ENCODE results near the gene TIE1. TPM values are rescaled to one million over a fixed set of nuclear protein-coding genes. Genes with fewer than 3 reads are reported as not detected.

TIE1 gene
- total RNA-seq, 1 experiment from 2014 or later = not detected

- Histone ChIP-seq H3K27me3 (replicated peaks; ENCODE audit: control insufficient read depth, insufficient read depth, low read length) (no peaks in the 10 kb centered on the region), H3K9me3 (no peaks in the 10 kb centered on the region), H3K4me1 (no peaks in the 10 kb centered on the region), H3K36me3 (ENCODE audit: control insufficient read depth, insufficient read depth, low read length) (no peaks in the 10 kb centered on the region), H3K4me3 (ENCODE audit: low read depth, low read length) (no peak overlapping the region)
- TF ChIP-seq CTCF (IDR thresholded peaks at IDR 0.05; ENCODE audit: insufficient read depth in 1 of 2, low read depth in 1 of 2, low read length in 1 of 2, severe bottlenecking in 1 of 2, unreplicated experiment in 1 of 2) = no peak
- no peak for DNase-seq
- Mint-ChIP-seq H3K4me1 (ENCODE audit: low read depth, unreplicated experiment) (no peaks in the 10 kb centered on the region), H3K27ac (ENCODE audit: unreplicated experiment) (no peak overlapping the region), H3K9me3 (ENCODE audit: unreplicated experiment) (no peaks in the 10 kb centered on the region), H3K27me3 (ENCODE audit: insufficient read depth, unreplicated experiment) (no peaks in the 10 kb centered on the region), H3K4me3 (ENCODE audit: unreplicated experiment) (no peak overlapping the region), H3K36me3 (ENCODE audit: insufficient read depth, unreplicated experiment) (no peaks in the 10 kb centered on the region)
- POLR2A ChIA-PET = interaction anchor here (0.6 kb wide), 1 partner anchor 13 kb away, joined by 5 read pairs; no protein-coding TSS in a partner anchor
- intact Hi-C loops (cut with micrococcal nuclease; ENCODE audit: unreplicated experiment) = no loop called here
- CTCF ChIA-PET = no interaction called here
- no TSS peak for BruUV-seq (replicated peaks)
Observed at GRCh38 chr1:43292679-43293078, 8.1 kb upstream of the TIE1 start.

GRCh38 chr1:43293176-43293575, 7.6 kb upstream of the TIE1 start:
- POLR2A ChIA-PET = no interaction called here

GRCh38 chr1:43293896-43294760, 6.7 kb upstream of the TIE1 start:
- Mint-ChIP-seq H3K36me3 (ENCODE audit: insufficient read depth, unreplicated experiment) (no peaks in the 10 kb centered on the region), H3K27ac (ENCODE audit: unreplicated experiment) (no peak overlapping the region), H3K4me3 (ENCODE audit: unreplicated experiment) (no peak overlapping the region), H3K4me1 (ENCODE audit: low read depth, unreplicated experiment) (no peaks in the 10 kb centered on the region), H3K27me3 (ENCODE audit: insufficient read depth, unreplicated experiment) (no peaks in the 10 kb centered on the region), H3K9me3 (ENCODE audit: unreplicated experiment) (no peaks in the 10 kb centered on the region)
- Histone ChIP-seq H3K4me3 (ENCODE audit: low read depth, low read length) (no peak overlapping the region), H3K9me3 (no peaks in the 10 kb centered on the region), H3K36me3 (ENCODE audit: control insufficient read depth, insufficient read depth, low read length) (no peaks in the 10 kb centered on the region), H3K27me3 (replicated peaks; ENCODE audit: control insufficient read depth, insufficient read depth, low read length) (no peaks in the 10 kb centered on the region), H3K4me1 (no peaks in the 10 kb centered on the region)
- no TSS peak for BruUV-seq (replicated peaks)
- DNase-seq = no peak
- TF ChIP-seq CTCF (IDR thresholded peaks at IDR 0.05; ENCODE audit: insufficient read depth in 1 of 2, low read depth in 1 of 2, low read length in 1 of 2, severe bottlenecking in 1 of 2, unreplicated experiment in 1 of 2) = no peak
- ChIA-PET CTCF (no interaction called here), POLR2A (no interaction called here)
- intact Hi-C loops (cut with micrococcal nuclease; ENCODE audit: unreplicated experiment) = no loop called here

More at GRCh38 chr1:43293176-43293575, 7.6 kb upstream of the TIE1 start:
- no peaks in the 10 kb centered on the region for H3K4me1 ChIP-seq
- Mint-ChIP-seq H3K27me3 (ENCODE audit: insufficient read depth, unreplicated experiment) (no peaks in the 10 kb centered on the region), H3K4me3 (ENCODE audit: unreplicated experiment) (no peak overlapping the region), H3K27ac (ENCODE audit: unreplicated experiment) (no peak overlapping the region), H3K36me3 (ENCODE audit: insufficient read depth, unreplicated experiment) (no peaks in the 10 kb centered on the region), H3K4me1 (ENCODE audit: low read depth, unreplicated experiment) (no peaks in the 10 kb centered on the region), H3K9me3 (ENCODE audit: unreplicated experiment) (no peaks in the 10 kb centered on the region)
- CTCF ChIA-PET = no interaction called here
- DNase-seq = no peak
- H3K4me3 ChIP-seq (ENCODE audit: low read depth, low read length) = no peak overlapping the region
- no TSS peak for BruUV-seq (replicated peaks)
- no peaks in the 10 kb centered on the region for H3K36me3 ChIP-seq (ENCODE audit: control insufficient read depth, insufficient read depth, low read length)
- intact Hi-C loops (cut with micrococcal nuclease; ENCODE audit: unreplicated experiment) = no loop called here
- TF ChIP-seq CTCF (IDR thresholded peaks at IDR 0.05; ENCODE audit: insufficient read depth in 1 of 2, low read depth in 1 of 2, low read length in 1 of 2, severe bottlenecking in 1 of 2, unreplicated experiment in 1 of 2) = no peak
- H3K27me3 ChIP-seq (replicated peaks; ENCODE audit: control insufficient read depth, insufficient read depth, low read length) = no peaks in the 10 kb centered on the region
- H3K9me3 ChIP-seq = no peaks in the 10 kb centered on the region
